ENCODE results near the gene RBM42. TPM values are rescaled to one million over a fixed set of nuclear protein-coding genes. Genes with fewer than 3 reads are reported as not detected.

Gene RBM42
- total RNA-seq, 2 donors from 2014 or later, result 26.7 to 65.3 TPM

GRCh38 chr19:35613574-35613973, 15.3 kb upstream of the RBM42 start:
- intact Hi-C loops (cut with DNase I), result no loop called here
- no peaks in the 10 kb centered on the region for H3K27me3 ChIP-seq
- H3K4me1 ChIP-seq, result peaks cover 12% of the 10 kb centered on the region
- no peaks in the 10 kb centered on the region for H3K9me3 ChIP-seq
- H3K27ac ChIP-seq, result no peak overlapping the region
- no peaks in the 10 kb centered on the region for H3K36me3 ChIP-seq (replicated peaks in 1 of 2; ENCODE audit: insufficient read depth in 1 of 2, low read depth in 2 of 2)
- no peak overlapping the region for H3K4me3 ChIP-seq
- 77 to 79% methylated on average over 1 of the region's 1 CpG for WGBS, 2 donors
- TF ChIP-seq CTCF (IDR thresholded peaks at IDR 0.05), result no peak
- no peak for TF ChIP-seq POLR2A (IDR thresholded peaks at IDR 0.05)
- ATAC-seq (no peak), DNase-seq (no peak)

GRCh38 chr19:35615036-35615435, 13.8 kb upstream of the RBM42 start:
- no peak for TF ChIP-seq POLR2A (IDR thresholded peaks at IDR 0.05)
- no peak for TF ChIP-seq CTCF (IDR thresholded peaks at IDR 0.05)
- H3K4me1 ChIP-seq, result peaks cover 12% of the 10 kb centered on the region
- no peak overlapping the region for H3K4me3 ChIP-seq
- no peaks in the 10 kb centered on the region for H3K9me3 ChIP-seq
- H3K27ac ChIP-seq, result no peak overlapping the region
- DNase-seq, result no peak
- no peaks in the 10 kb centered on the region for H3K36me3 ChIP-seq (replicated peaks in 1 of 2; ENCODE audit: insufficient read depth in 1 of 2, low read depth in 2 of 2)
- H3K27me3 ChIP-seq, result no peaks in the 10 kb centered on the region
- WGBS, 2 donors, result 87 to 92% methylated on average over 3 to 16 of the region's 17 CpGs
- intact Hi-C loops (cut with DNase I), result no loop called here
- no peak for ATAC-seq

GRCh38 chr19:35618857-35619256, 10.0 kb upstream of the RBM42 start:
- TF ChIP-seq POLR2A (IDR thresholded peaks at IDR 0.05) (no peak), CTCF (IDR thresholded peaks at IDR 0.05) (no peak)
- intact Hi-C loops (cut with DNase I), result no loop called here
- WGBS, 2 donors, result 80 to 84% methylated on average over 7 of the region's 7 CpGs
- no peaks in the 10 kb centered on the region for H3K9me3 ChIP-seq
- no peak overlapping the region for H3K4me3 ChIP-seq
- ATAC-seq, result no peak
- H3K4me1 ChIP-seq, result no peaks in the 10 kb centered on the region
- no peaks in the 10 kb centered on the region for H3K36me3 ChIP-seq (replicated peaks in 1 of 2; ENCODE audit: insufficient read depth in 1 of 2, low read depth in 2 of 2)
- H3K27me3 ChIP-seq, result no peaks in the 10 kb centered on the region
- H3K27ac ChIP-seq, result no peak overlapping the region
- no peak for DNase-seq

- ATAC-seq, result no peak
- TF ChIP-seq POLR2A (IDR thresholded peaks at IDR 0.05), result no peak
- no peak for TF ChIP-seq CTCF (IDR thresholded peaks at IDR 0.05)
- WGBS, 2 donors, result 84 to 95% methylated on average over 5 to 12 of the region's 12 CpGs
- H3K27ac ChIP-seq, result no peak overlapping the region
- no peaks in the 10 kb centered on the region for H3K27me3 ChIP-seq
- H3K36me3 ChIP-seq (replicated peaks in 1 of 2; ENCODE audit: insufficient read depth in 1 of 2, low read depth in 2 of 2), result no peaks in the 10 kb centered on the region
- no peaks in the 10 kb centered on the region for H3K4me1 ChIP-seq
- no peaks in the 10 kb centered on the region for H3K9me3 ChIP-seq
- DNase-seq, result no peak
- H3K4me3 ChIP-seq, result no peak overlapping the region
- intact Hi-C loops (cut with DNase I), result no loop called here
These were observed 9.4 kb upstream of the RBM42 start for GRCh38 chr19:35619290-35619923.

GRCh38 chr19:35620001-35620400, 8.8 kb upstream of the RBM42 start:
- Histone ChIP-seq H3K27ac (no peak overlapping the region), H3K4me3 (no peak overlapping the region), H3K27me3 (no peaks in the 10 kb centered on the region), H3K36me3 (replicated peaks in 1 of 2; ENCODE audit: insufficient read depth in 1 of 2, low read depth in 2 of 2) (no peaks in the 10 kb centered on the region), H3K9me3 (no peaks in the 10 kb centered on the region), H3K4me1 (no peaks in the 10 kb centered on the region)
- 84 to 93% methylated on average over 8 to 12 of the region's 17 CpGs for WGBS, 2 donors
- ATAC-seq (no peak), DNase-seq (no peak)
- intact Hi-C loops (cut with DNase I), result no loop called here
- TF ChIP-seq POLR2A (IDR thresholded peaks at IDR 0.05) (no peak), CTCF (IDR thresholded peaks at IDR 0.05) (no peak)

Data from body of pancreas (tissue), 4 donors.